Karpas-422 (cell line): ENCODE results near the gene HOOK2. TPM values are rescaled to one million over a fixed set of nuclear protein-coding genes. Genes with fewer than 3 reads are reported as not detected.
A peak's percentile ranks its signal among the peaks of the same experiment; 100 is the strongest.
"Not testable (repeated sequence)": the region's sequence is repeated elsewhere in the genome, so short reads cannot be mapped to it uniquely, and the experiment has no call there.

Experiments used
- DNase-seq: peaks from one replicate; pipeline ENCODE4 v3.0.0-alpha.2; 2015
- H2AFZ ChIP-seq: fragments of 200-600 bp; sonication (generic); 2 replicates; pipeline ENCODE4 v1.6.1; 2014; ENCODE audit warnings: antibody characterized with exemption, low read length, mixed read lengths
- H3K27ac ChIP-seq: fragments of 200-600 bp; sonication (generic); 2 replicates; pipeline ENCODE4 v1.5.1; 2014; ENCODE audit warnings: mild to moderate bottlenecking, low read length, moderate library complexity
- H3K27me3 ChIP-seq: fragments of 200-600 bp; sonication (generic); 2 replicates; pipeline ENCODE4 v1.6.1; 2014; ENCODE audit warnings: low read length, mixed read lengths
- H3K36me3 ChIP-seq: fragments of 200-600 bp; sonication (generic); 2 replicates; pipeline ENCODE4 v1.6.1; 2014; ENCODE audit warnings: low read length, mixed read lengths; ENCODE audit not compliant: insufficient read depth
- H3K4me1 ChIP-seq: fragments of 200-600 bp; sonication (generic); 2 replicates; pipeline ENCODE4 v1.6.1; 2014; ENCODE audit warnings: mild to moderate bottlenecking, low read length, mixed read lengths
- H3K4me2 ChIP-seq: fragments of 200-600 bp; sonication (generic); 2 replicates; pipeline ENCODE4 v1.6.1; 2014; ENCODE audit warnings: low read length, low read depth, mild to moderate bottlenecking; ENCODE audit not compliant: poor library complexity, severe bottlenecking
- H3K4me3 ChIP-seq: fragments of 200-600 bp; sonication (generic); 2 replicates; pipeline ENCODE4 v1.5.1; 2014; ENCODE audit warnings: mild to moderate bottlenecking, antibody characterized with exemption, low read length, mixed read lengths
- H3K79me2 ChIP-seq: fragments of 200-600 bp; sonication (generic); 2 replicates; pipeline ENCODE4 v1.6.1; 2014; ENCODE audit warnings: mild to moderate bottlenecking, low read length, mixed read lengths
- H3K9ac ChIP-seq: fragments of 200-600 bp; sonication (generic); 2 replicates; pipeline ENCODE4 v1.6.0; 2014; ENCODE audit warnings: low read length
- H3K9me2 ChIP-seq: fragments of 200-600 bp; sonication (generic), shearing (Covaris generic); replicated peaks from 2 replicates; pipeline ENCODE4 v1.6.0; 2014; ENCODE audit warnings: mild to moderate bottlenecking, low read length, moderate library complexity; ENCODE audit not compliant: insufficient read depth
- H3K9me3 ChIP-seq: fragments of 300-700, 200-600 bp; sonication (generic); 2 replicates; pipeline ENCODE4 v1.6.1; 2014; ENCODE audit warnings: low read length, mixed read lengths
- H4K20me1 ChIP-seq: fragments of 200-600 bp; sonication (generic); 2 replicates; pipeline ENCODE4 v1.6.1; 2014; ENCODE audit warnings: mild to moderate bottlenecking, antibody characterized with exemption, low read length, low read depth; ENCODE audit not compliant: insufficient read depth
- total RNA-seq: library from RNA; depleted of rRNA; stranded (reverse); fragments of >200 nt; shearing (Covaris generic); gene quantifications from 2 replicates; pipeline ENCODE4 v1.2.3, GENCODE V29; 2014; ENCODE audit warnings: low replicate concordance

Gene HOOK2
- total RNA-seq, 1 experiment from 2014 or later: 7.6 TPM

- peak overlapping the region; percentile 83 for H3K4me3 ChIP-seq
- H3K4me1 ChIP-seq: peaks cover 36% of the 10 kb centered on the region
- peaks cover 6% of the 10 kb centered on the region for H3K36me3 ChIP-seq
- no peaks in the 10 kb centered on the region for H4K20me1 ChIP-seq
- no peaks in the 10 kb centered on the region for H3K9me2 ChIP-seq
- H3K27ac ChIP-seq: no peak overlapping the region
- H3K9me3 ChIP-seq: no peaks in the 10 kb centered on the region
- no peaks in the 10 kb centered on the region for H3K27me3 ChIP-seq
- H2AFZ ChIP-seq: peak overlapping the region; percentile 92; the same call in 1 of the 2 replicates
- peak overlapping the region; percentile 88 for H3K9ac ChIP-seq
- H3K4me2 ChIP-seq: peak overlapping the region; percentile 83
- H3K79me2 ChIP-seq: peaks cover 29% of the 10 kb centered on the region
- DNase-seq: no peak
These were observed 27.1 kb upstream of the HOOK2 start for GRCh38 chr19:12802267-12803106.

DNA sequence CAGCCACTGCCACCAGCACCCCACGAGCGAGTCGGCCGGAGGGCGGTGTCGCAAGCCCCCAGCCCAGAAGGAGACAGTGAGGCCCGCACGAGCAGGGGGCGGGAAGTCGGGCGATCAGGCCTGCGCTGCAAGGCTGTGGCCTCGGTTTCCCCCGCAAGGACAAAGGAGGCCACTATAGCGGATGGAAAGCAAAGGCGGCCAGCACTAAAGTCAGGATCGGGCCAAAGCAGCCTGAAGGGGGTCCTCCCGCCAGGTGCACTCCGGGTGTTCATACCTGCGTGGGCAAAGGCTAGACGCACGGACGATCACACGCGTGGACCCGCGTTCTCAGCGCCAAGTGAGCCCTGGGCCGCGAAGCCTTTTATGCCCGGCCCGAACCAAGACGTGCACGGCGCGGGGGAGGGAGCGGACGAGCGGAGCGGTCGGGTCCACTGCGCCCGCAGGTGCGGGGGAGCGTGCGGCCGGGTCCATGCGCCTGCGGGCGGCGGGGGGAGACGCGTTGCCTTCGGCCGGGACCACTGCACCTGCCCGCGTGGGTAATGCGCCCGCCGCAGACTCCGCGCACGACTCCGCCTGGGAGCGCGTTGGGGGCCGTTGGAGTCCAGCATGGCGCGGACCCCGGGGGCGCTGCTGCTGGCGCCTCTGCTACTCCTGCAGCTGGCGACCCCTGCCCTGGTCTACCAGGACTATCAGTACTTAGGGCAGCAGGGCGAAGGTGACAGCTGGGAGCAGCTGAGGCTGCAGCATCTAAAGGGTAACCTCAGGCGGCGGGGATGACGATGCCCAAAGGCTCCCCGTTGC lies 26.3 kb upstream of the HOOK2 start, which contains the start of the genes PRDX2 and THSD8:
PRDX2 (minus strand) TSS at position 335 of the 801 bp plus-strand sequence. CDS start 539 bp downstream, outside the sequence.
THSD8 (plus strand) TSS at position 604 of the 801 bp plus-strand sequence; CDS start at position 607, 3 bp downstream.
- DNase-seq: peak; percentile 96
- Histone ChIP-seq H3K27ac (peak within 1 kb of the TSS; percentile 62), H3K9me3 (no peaks in the 10 kb centered on the region), H3K9me2 (no peaks in the 10 kb centered on the region), H3K9ac (peak within 1 kb of the TSS; percentile 88), H4K20me1 (no peaks in the 10 kb centered on the region), H3K27me3 (no peaks in the 10 kb centered on the region), H3K36me3 (peaks cover 6% of the 10 kb centered on the region), H3K79me2 (peaks cover 22% of the 10 kb centered on the region), H2AFZ (peak within 1 kb of the TSS; percentile 92; the same call in 1 of the 2 replicates), H3K4me2 (peak within 1 kb of the TSS; percentile 83), H3K4me1 (peaks cover 31% of the 10 kb centered on the region), H3K4me3 (peak within 1 kb of the TSS; percentile 83)

- Histone ChIP-seq H2AFZ (0 out of 2 replicates have a peak overlapping the region, but pooled peaks have one; percentile 92), H4K20me1 (no peaks in the 10 kb centered on the region), H3K9me3 (no peaks in the 10 kb centered on the region), H3K27ac (peak overlapping the region; percentile 62), H3K4me2 (peak overlapping the region; percentile 83), H3K79me2 (peaks cover 20% of the 10 kb centered on the region), H3K27me3 (no peaks in the 10 kb centered on the region), H3K4me1 (peaks cover 31% of the 10 kb centered on the region), H3K36me3 (peaks cover 6% of the 10 kb centered on the region), H3K9me2 (no peaks in the 10 kb centered on the region), H3K9ac (peak overlapping the region; percentile 88), H3K4me3 (peak overlapping the region; percentile 83)
- peak; percentile 62 for DNase-seq
These were observed 25.6 kb upstream of the HOOK2 start for GRCh38 chr19:12800923-12801465.

GRCh38 chr19:12800466-12800770 lies 25.1 kb upstream of the HOOK2 start:
- no peaks in the 10 kb centered on the region for H4K20me1 ChIP-seq
- peaks cover 29% of the 10 kb centered on the region for H3K4me1 ChIP-seq
- H3K4me3 ChIP-seq: peak overlapping the region; percentile 83

DNA sequence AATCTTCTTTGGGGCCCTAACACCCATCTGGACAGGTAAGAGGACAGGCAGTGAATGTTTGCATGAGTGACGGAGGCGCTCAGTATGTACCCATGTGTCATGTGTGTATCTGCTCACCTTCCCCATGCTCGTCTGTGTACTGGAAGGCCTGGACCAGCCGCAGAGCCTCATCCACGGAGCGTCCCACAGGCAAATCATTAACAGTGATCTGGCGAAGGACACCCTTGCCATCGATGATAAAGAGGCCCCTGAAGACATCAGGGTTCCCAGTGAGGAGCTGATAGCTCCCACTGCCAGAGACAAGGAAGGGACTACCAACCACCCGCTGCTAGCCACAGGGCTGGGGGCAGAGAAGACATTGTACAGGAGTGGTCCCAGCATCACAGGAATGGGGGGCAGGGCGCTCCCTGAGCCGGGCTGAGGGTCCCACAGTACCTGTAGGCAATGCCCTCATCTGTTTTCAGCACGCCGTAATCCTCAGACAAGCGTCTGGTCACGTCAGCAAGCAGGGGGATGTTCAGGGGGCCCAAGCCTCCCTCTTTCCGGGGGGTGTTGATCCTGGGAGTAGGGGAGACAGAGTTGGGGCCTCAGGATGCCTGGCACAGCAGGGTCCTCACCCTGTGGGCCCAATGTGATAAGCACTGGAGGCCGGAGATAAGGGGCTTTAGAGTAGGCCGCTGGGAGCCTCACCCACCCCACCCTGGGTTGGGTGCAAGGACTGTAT lies 24.6 kb upstream of the HOOK2 start:
- H3K27ac ChIP-seq: no peak overlapping the region
- DNase-seq: no peak
- H3K9me2 ChIP-seq: no peaks in the 10 kb centered on the region
- H4K20me1 ChIP-seq: no peaks in the 10 kb centered on the region
- peaks cover 6% of the 10 kb centered on the region for H3K36me3 ChIP-seq
- H3K4me3 ChIP-seq: peak overlapping the region; percentile 83; the same call in 1 of the 2 replicates
- H3K9ac ChIP-seq: peak overlapping the region; percentile 88
- no peaks in the 10 kb centered on the region for H3K27me3 ChIP-seq
- H3K4me2 ChIP-seq: peak overlapping the region; percentile 83
- H3K79me2 ChIP-seq: peaks cover 20% of the 10 kb centered on the region
- H3K9me3 ChIP-seq: no peaks in the 10 kb centered on the region
- H3K4me1 ChIP-seq: peaks cover 30% of the 10 kb centered on the region
- no peak overlapping the region for H2AFZ ChIP-seq

More at GRCh38 chr19:12800466-12800770, 25.1 kb upstream of the HOOK2 start:
- no peaks in the 10 kb centered on the region for H3K9me3 ChIP-seq
- no peak overlapping the region for H2AFZ ChIP-seq
- no peaks in the 10 kb centered on the region for H3K9me2 ChIP-seq
- H3K79me2 ChIP-seq: peaks cover 20% of the 10 kb centered on the region
- no peaks in the 10 kb centered on the region for H3K27me3 ChIP-seq
- H3K36me3 ChIP-seq: peaks cover 6% of the 10 kb centered on the region
- H3K4me2 ChIP-seq: peak overlapping the region; percentile 83
- DNase-seq: no peak
- H3K27ac ChIP-seq: peak overlapping the region; percentile 62; the same call in 1 of the 2 replicates
- H3K9ac ChIP-seq: peak overlapping the region; percentile 88

- DNase-seq, H3K9ac ChIP-seq, H2AFZ ChIP-seq, H3K9me3 ChIP-seq, H3K4me2 ChIP-seq, H3K9me2 ChIP-seq, H4K20me1 ChIP-seq, H3K27me3 ChIP-seq, H3K4me3 ChIP-seq, H3K36me3 ChIP-seq, H3K27ac ChIP-seq: not testable (repeated sequence)
- Histone ChIP-seq H3K4me1 (peaks cover 43% of the 10 kb centered on the region), H3K79me2 (peaks cover 28% of the 10 kb centered on the region)
These were observed 22.3 kb upstream of the HOOK2 start for GRCh38 chr19:12797607-12798006.

GRCh38 chr19:12797141-12797587 lies 21.8 kb upstream of the HOOK2 start:
- peaks cover 31% of the 10 kb centered on the region for H3K79me2 ChIP-seq
- no peak overlapping the region for H2AFZ ChIP-seq
- no peak overlapping the region for H3K27ac ChIP-seq
- peaks cover 5% of the 10 kb centered on the region; the same call in 1 of the 2 replicates for H4K20me1 ChIP-seq
- H3K36me3 ChIP-seq: peaks cover 6% of the 10 kb centered on the region
- peaks cover 38% of the 10 kb centered on the region for H3K4me1 ChIP-seq
- DNase-seq: peak; percentile 58
- no peak overlapping the region for H3K4me2 ChIP-seq
- H3K27me3 ChIP-seq: no peaks in the 10 kb centered on the region
- no peaks in the 10 kb centered on the region for H3K9me2 ChIP-seq
- H3K4me3 ChIP-seq: no peak overlapping the region
- H3K9ac ChIP-seq: no peak overlapping the region
- no peaks in the 10 kb centered on the region for H3K9me3 ChIP-seq
